GM12878 (cell line): Measurements from ENCODE around the gene IGFALS.

Source experiments
- BACH1 ChIP-seq: fragments of 450-650 bp; IDR thresholded peaks from 2 replicates; pipeline ENCODE4 v1.6.1; 2017; ENCODE audit warnings: mild to moderate bottlenecking, borderline replicate concordance
- BRCA1 ChIP-seq: IDR thresholded peaks from 2 replicates; pipeline ENCODE4 v1.6.1; 2011; ENCODE audit warnings: low read depth, low read length, improper control_type of control experiment
- CHD4 ChIP-seq: fragments of 200-600 bp; sonication (generic); IDR thresholded peaks from 2 replicates; pipeline ENCODE4 v1.6.1; 2016; ENCODE audit warnings: mild to moderate bottlenecking
- CTCF ChIP-seq, 3 experiments: IDR thresholded peaks in 2 of 3; conservative IDR thresholded peaks in 1 of 3; 2 replicates each; pipeline ENCODE4 v1.5.1; 2011; ENCODE audit warnings: low read depth in 3 of 3, low read length in 3 of 3, mild to moderate bottlenecking in 3 of 3, control low read depth in 2 of 3, moderate library complexity in 2 of 3, inconsistent platforms in 1 of 3, mixed read lengths in 1 of 3; ENCODE audit not compliant: control insufficient read depth in 2 of 3, insufficient read depth in 1 of 3; ENCODE audit errors: extremely low read depth in 1 of 3
- EP300 ChIP-seq, 2 experiments: fragments of 150-350 bp in 1 of 2; IDR thresholded peaks; 2 replicates each; pipeline ENCODE4 v1.6.1; 2011 to 2012; ENCODE audit warnings: low read depth in 2 of 2, low read length in 2 of 2, borderline replicate concordance in 1 of 2, improper control_type of control experiment in 1 of 2, inconsistent platforms in 1 of 2; ENCODE audit not compliant: control insufficient read depth in 1 of 2
- NR2C2 ChIP-seq: IDR thresholded peaks from 2 replicates; pipeline ENCODE4 v1.6.1; 2011; ENCODE audit warnings: borderline replicate concordance, low read depth; ENCODE audit not compliant: control insufficient read depth, insufficient read length
- POLR2A ChIP-seq: IDR thresholded peaks from 2 replicates; pipeline ENCODE4 v1.6.1; 2011; ENCODE audit warnings: low read depth, mild to moderate bottlenecking, low read length
- ZNF274 ChIP-seq: IDR thresholded peaks from one replicate; pipeline ENCODE4 v1.8.0; 2011; ENCODE audit not compliant: insufficient read length, insufficient read depth

- TF ChIP-seq EP300 (IDR thresholded peaks at IDR 0.05; ENCODE audit: borderline replicate concordance in 1 of 2, control insufficient read depth in 1 of 2, low read depth in 2 of 2, low read length in 2 of 2) (no peak), NR2C2 (no peak), CTCF (IDR thresholded peaks at IDR 0.05 in 2 of 3, conservative IDR thresholded peaks at IDR 0.05 in 1 of 3; ENCODE audit: control insufficient read depth in 2 of 3, extremely low read depth in 1 of 3, insufficient read depth in 1 of 3, low read depth in 3 of 3, low read length in 3 of 3) (no peak), POLR2A (no peak), BACH1 (no peak), ZNF274 (no peak), CHD4 (no peak), BRCA1 (no peak)
These were observed 52.6 kb downstream of the IGFALS start for GRCh38 chr16:1740781-1741490.
